ENCODE measurements around the gene KCNH1. TPM values are rescaled to one million over a fixed set of nuclear protein-coding genes. Genes with fewer than 3 reads are reported as not detected.
A peak's percentile ranks its signal among the peaks of the same experiment; 100 is the strongest.

KCNH1 gene
- total and polyA plus RNA-seq, 2 of the 4 experiments (the other 2 are of a cell fraction), result 0.27 to 0.54 TPM

GRCh38 chr1:210695026-210695425 is 438.9 kb downstream of the KCNH1 start:
- Histone ChIP-seq H3K9me1 (ENCODE audit: insufficient read depth, low read length) (no peaks in the 10 kb centered on the region), H2BK20ac (ENCODE audit: low read depth, low read length) (no peak overlapping the region), H3K9me3 (ENCODE audit: control insufficient read depth, insufficient read depth, low read length) (no peaks in the 10 kb centered on the region; the same call in 1 of the 2 replicates), H2AFZ (replicated peaks; ENCODE audit: low read length, poor library complexity) (no peak overlapping the region), H3K79me1 (ENCODE audit: low read depth in 1 of 2, low read length in 2 of 2) (no peaks in the 10 kb centered on the region), H2BK5ac (ENCODE audit: low read depth, low read length, poor library complexity, severe bottlenecking) (no peak overlapping the region), H3K56ac (ENCODE audit: extremely low read depth, insufficient read depth, low read length) (no peak overlapping the region), H3K36me3 (ENCODE audit: control insufficient read depth, insufficient read depth, low read length) (no peaks in the 10 kb centered on the region), H2AK9ac (replicated peaks; ENCODE audit: low read depth, low read length, poor library complexity) (no peak overlapping the region), H4K5ac (ENCODE audit: low read depth, low read length) (no peak overlapping the region), H4K20me1 (ENCODE audit: insufficient read depth, low read length) (no peaks in the 10 kb centered on the region), H3K23ac (ENCODE audit: low read depth, low read length) (no peak overlapping the region), H3K18ac (ENCODE audit: low read depth, low read length) (no peak overlapping the region), H3K4me1 (ENCODE audit: control insufficient read depth, insufficient read depth, low read length) (no peaks in the 10 kb centered on the region), H4K91ac (ENCODE audit: insufficient read depth, low read depth, low read length) (no peak overlapping the region), H2BK15ac (ENCODE audit: low read depth, low read length) (no peak overlapping the region), H3K4me2 (ENCODE audit: low read depth, low read length) (no peak overlapping the region), H3K14ac (replicated peaks; ENCODE audit: low read depth, low read length) (no peak overlapping the region), H3K9ac (ENCODE audit: low read depth, low read length) (no peak overlapping the region), H3K4ac (ENCODE audit: low read depth, low read length) (no peak overlapping the region), H3K4me3 (ENCODE audit: insufficient read depth, low read depth, low read length) (no peak overlapping the region), H4K8ac (ENCODE audit: low read depth in 2 of 2, low read length in 2 of 2) (no peak overlapping the region), H3K27ac (ENCODE audit: insufficient read depth, low read length) (no peak overlapping the region), H3K27me3 (ENCODE audit: control insufficient read depth, insufficient read depth, low read length) (no peaks in the 10 kb centered on the region), H2BK120ac (ENCODE audit: low read depth, low read length) (no peak overlapping the region), H2AK5ac (ENCODE audit: low read depth, low read length) (no peak overlapping the region)
- no CpG with 5 or more reads among the region's 1 CpG for WGBS, 2 experiments (ENCODE audit: extremely low coverage in 2 of 2, insufficient read length in 1 of 2)
- CTCF ChIA-PET, result no interaction called here
- DNase-seq, result peak; percentile 32
- dilution Hi-C loops (cut with HindIII; ENCODE audit: low sequenced_read_pairs, unreplicated experiment), result no loop called here
- no TSS peak for BruUV-seq (replicated peaks)
- TF ChIP-seq RFX5 (IDR thresholded peaks at IDR 0.05; ENCODE audit: low read depth, low read length), result no peak
- no peak for TF ChIP-seq FOS (IDR thresholded peaks at IDR 0.05; ENCODE audit: low read depth, low read length)
- no peak for TF ChIP-seq MAFK (IDR thresholded peaks at IDR 0.05; ENCODE audit: low read depth, low read length)
- TF ChIP-seq CHD1 (IDR thresholded peaks at IDR 0.05; ENCODE audit: low read depth, low read length), result no peak
- no peak for TF ChIP-seq RAD21 (IDR thresholded peaks at IDR 0.05; ENCODE audit: low read length)
- TF ChIP-seq POLR2A (IDR thresholded peaks at IDR 0.05; ENCODE audit: low read depth, low read length), result no peak
- TF ChIP-seq SMC3 (IDR thresholded peaks at IDR 0.05; ENCODE audit: low read depth, low read length), result no peak
- TF ChIP-seq, protein P1, sequence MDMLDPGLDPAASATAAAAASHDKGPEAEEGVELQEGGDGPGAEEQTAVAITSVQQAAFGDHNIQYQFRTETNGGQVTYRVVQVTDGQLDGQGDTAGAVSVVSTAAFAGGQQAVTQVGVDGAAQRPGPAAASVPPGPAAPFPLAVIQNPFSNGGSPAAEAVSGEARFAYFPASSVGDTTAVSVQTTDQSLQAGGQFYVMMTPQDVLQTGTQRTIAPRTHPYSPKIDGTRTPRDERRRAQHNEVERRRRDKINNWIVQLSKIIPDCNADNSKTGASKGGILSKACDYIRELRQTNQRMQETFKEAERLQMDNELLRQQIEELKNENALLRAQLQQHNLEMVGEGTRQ (IDR thresholded peaks at IDR 0.05; ENCODE audit: low read depth, low read length), result no peak
- TF ChIP-seq RCOR1 (IDR thresholded peaks at IDR 0.05; ENCODE audit: insufficient replicate concordance, low read length), result no peak
- TF ChIP-seq, protein P2, sequence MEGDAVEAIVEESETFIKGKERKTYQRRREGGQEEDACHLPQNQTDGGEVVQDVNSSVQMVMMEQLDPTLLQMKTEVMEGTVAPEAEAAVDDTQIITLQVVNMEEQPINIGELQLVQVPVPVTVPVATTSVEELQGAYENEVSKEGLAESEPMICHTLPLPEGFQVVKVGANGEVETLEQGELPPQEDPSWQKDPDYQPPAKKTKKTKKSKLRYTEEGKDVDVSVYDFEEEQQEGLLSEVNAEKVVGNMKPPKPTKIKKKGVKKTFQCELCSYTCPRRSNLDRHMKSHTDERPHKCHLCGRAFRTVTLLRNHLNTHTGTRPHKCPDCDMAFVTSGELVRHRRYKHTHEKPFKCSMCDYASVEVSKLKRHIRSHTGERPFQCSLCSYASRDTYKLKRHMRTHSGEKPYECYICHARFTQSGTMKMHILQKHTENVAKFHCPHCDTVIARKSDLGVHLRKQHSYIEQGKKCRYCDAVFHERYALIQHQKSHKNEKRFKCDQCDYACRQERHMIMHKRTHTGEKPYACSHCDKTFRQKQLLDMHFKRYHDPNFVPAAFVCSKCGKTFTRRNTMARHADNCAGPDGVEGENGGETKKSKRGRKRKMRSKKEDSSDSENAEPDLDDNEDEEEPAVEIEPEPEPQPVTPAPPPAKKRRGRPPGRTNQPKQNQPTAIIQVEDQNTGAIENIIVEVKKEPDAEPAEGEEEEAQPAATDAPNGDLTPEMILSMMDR (conservative IDR thresholded peaks at IDR 0.05; ENCODE audit: low read depth, low read length), result no peak
- no peak for ATAC-seq (ENCODE audit: low read depth)
- in situ Hi-C loops (cut with MboI; ENCODE audit: low sequenced_read_pairs), result no loop called here
- intact Hi-C loops (cut with micrococcal nuclease), result no loop called here
- POLR2A ChIA-PET (ENCODE audit: unreplicated experiment), result no interaction called here
